Measurements from ENCODE around the gene TEN1.

TEN1 gene, protein sequence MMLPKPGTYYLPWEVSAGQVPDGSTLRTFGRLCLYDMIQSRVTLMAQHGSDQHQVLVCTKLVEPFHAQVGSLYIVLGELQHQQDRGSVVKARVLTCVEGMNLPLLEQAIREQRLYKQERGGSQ

DNA sequence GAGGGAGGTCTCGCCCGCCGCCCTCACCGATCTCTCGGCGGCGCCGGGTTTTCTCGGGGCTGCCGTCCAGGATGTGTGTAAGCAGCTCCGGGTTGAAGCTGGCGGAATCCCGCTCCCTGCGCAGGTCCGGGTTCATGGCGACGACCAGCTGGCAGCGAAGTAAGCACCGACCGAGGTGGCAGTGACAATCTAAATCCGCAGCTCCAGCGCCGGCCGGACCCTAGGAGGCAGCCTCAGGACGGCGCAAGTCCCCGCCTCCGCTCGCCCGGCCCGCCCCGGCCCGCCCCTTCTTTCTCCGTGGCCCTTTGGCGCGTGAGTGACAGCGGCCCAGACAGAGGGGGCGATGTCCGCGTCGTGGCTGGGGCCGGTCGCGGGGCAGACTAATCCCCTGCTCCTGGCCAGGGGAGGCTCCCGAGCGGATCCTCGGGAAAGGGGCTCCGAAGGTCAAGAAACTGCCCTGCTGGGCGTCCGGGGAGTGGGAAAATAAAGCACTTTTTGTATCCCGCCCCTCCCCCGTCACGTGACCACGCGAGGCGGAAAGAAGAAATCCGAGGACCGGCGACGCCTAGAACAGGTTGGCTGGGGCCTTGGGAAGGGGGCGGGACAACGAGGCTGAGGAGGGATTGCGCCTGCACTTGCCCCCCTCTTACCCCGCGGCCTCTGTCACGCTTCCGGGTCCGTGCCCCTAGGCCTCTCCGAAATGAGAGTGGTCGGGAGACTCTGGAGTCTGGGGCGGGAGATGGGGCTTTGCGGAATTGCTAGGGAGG is at the start of gene TEN1, which contains the start of gene ACOX1:
Gene TEN1 (plus strand): TSS at position 303 of the 767 bp plus-strand sequence. CDS start 6,953 bp downstream, outside the sequence.
Gene ACOX1 (minus strand): TSS at position 229 of the 767 bp plus-strand sequence. CDS start 93 bp downstream, at position 136.
- Histone ChIP-seq H3K9me3 (ENCODE audit: control insufficient read depth, low read length) (no peaks in the 10 kb centered on the region), H3K4me3 (ENCODE audit: low read length) (peak within 1 kb of the TSS; percentile 100), H3K9ac (ENCODE audit: low read length) (peak within 1 kb of the TSS; percentile 99), H3K36me3 (ENCODE audit: control insufficient read depth, insufficient read depth, low read length, severe bottlenecking) (peaks cover 19% of the 10 kb centered on the region), H3K4me1 (ENCODE audit: control insufficient read depth, insufficient read depth, low read length) (peaks cover 59% of the 10 kb centered on the region), H3K27me3 (replicated peaks; ENCODE audit: control insufficient read depth, insufficient read depth, low read length) (no peaks in the 10 kb centered on the region)
- peak; percentile 98 for DNase-seq (ENCODE audit: low read depth)

DNA sequence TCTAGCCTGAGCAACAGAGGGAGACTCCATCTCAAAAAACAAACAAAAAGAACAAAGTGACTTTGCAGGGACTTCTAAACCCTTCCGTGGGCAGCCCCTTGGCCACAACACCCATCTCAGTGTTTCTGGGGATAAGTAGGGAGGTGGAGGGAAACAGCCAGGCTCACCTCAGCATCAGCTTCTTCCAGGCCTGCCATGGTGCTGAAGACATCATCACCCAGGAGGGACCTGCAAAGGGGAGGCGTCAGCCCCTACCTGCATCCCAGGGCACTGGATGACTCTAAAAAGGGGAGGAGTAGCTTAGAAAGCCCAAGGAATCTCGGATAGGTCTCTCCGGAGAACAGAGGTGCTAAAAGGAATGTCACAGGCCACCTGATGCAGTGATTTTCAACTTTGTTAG is 48.0 kb upstream of the TEN1 start:
- Histone ChIP-seq H3K9ac (ENCODE audit: low read length) (no peak overlapping the region), H3K27me3 (replicated peaks; ENCODE audit: control insufficient read depth, insufficient read depth, low read length) (no peaks in the 10 kb centered on the region), H3K36me3 (ENCODE audit: control insufficient read depth, insufficient read depth, low read length, severe bottlenecking) (peaks cover 5% of the 10 kb centered on the region), H3K4me1 (ENCODE audit: control insufficient read depth, insufficient read depth, low read length) (no peaks in the 10 kb centered on the region), H3K4me3 (ENCODE audit: low read length) (no peak overlapping the region), H3K9me3 (ENCODE audit: control insufficient read depth, low read length) (no peaks in the 10 kb centered on the region)
- DNase-seq (ENCODE audit: low read depth), result no peak

DNA sequence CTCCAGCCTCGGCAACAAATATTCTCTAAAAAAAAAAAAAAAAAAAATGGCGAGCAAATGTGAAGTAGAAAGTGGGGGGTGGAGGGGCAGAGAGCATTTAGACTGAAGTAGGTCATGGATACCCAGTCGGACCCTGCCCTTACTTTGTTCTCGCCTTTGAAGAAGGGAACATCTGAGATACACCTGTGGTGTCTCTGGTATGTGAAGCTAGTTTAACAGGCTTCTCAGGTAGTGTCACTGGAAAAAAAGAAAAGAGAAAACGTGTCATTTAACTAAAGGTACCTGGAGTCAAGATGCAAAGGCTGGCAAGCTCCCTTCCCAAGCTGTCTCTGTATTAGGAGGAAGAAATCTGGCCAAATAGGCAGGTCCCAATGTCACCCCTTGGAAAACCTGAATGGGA is 46.2 kb upstream of the TEN1 start:
- H3K9me3 ChIP-seq (ENCODE audit: control insufficient read depth, low read length), result no peaks in the 10 kb centered on the region
- no peak overlapping the region for H3K9ac ChIP-seq (ENCODE audit: low read length)
- H3K4me1 ChIP-seq (ENCODE audit: control insufficient read depth, insufficient read depth, low read length), result no peaks in the 10 kb centered on the region
- H3K4me3 ChIP-seq (ENCODE audit: low read length), result no peak overlapping the region
- DNase-seq (ENCODE audit: low read depth), result no peak
- H3K36me3 ChIP-seq (ENCODE audit: control insufficient read depth, insufficient read depth, low read length, severe bottlenecking), result no peaks in the 10 kb centered on the region
- H3K27me3 ChIP-seq (replicated peaks; ENCODE audit: control insufficient read depth, insufficient read depth, low read length), result no peaks in the 10 kb centered on the region

DNA sequence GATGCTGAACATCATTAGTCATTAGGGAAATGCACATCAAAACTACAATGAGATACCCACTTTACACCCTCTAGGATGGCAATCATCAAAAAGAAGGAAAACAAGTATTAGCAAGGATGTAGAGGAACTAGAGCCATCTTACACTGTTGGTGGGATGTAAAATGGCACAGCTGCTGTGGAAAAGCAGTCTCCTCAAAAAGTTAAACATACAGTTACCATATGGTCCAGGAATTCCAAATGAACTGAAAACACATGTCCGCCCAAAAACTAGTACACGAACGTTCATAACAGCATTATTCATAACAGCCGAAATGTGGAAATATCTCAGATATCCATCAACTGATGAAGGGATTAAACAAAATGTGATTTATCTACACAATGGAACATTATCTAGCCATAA is 45.2 kb upstream of the TEN1 start:
- Histone ChIP-seq H3K9me3 (ENCODE audit: control insufficient read depth, low read length) (no peaks in the 10 kb centered on the region), H3K4me1 (ENCODE audit: control insufficient read depth, insufficient read depth, low read length) (no peaks in the 10 kb centered on the region), H3K9ac (ENCODE audit: low read length) (no peak overlapping the region), H3K4me3 (ENCODE audit: low read length) (no peak overlapping the region), H3K36me3 (ENCODE audit: control insufficient read depth, insufficient read depth, low read length, severe bottlenecking) (no peaks in the 10 kb centered on the region), H3K27me3 (replicated peaks; ENCODE audit: control insufficient read depth, insufficient read depth, low read length) (no peaks in the 10 kb centered on the region)
- DNase-seq (ENCODE audit: low read depth), result no peak

DNA sequence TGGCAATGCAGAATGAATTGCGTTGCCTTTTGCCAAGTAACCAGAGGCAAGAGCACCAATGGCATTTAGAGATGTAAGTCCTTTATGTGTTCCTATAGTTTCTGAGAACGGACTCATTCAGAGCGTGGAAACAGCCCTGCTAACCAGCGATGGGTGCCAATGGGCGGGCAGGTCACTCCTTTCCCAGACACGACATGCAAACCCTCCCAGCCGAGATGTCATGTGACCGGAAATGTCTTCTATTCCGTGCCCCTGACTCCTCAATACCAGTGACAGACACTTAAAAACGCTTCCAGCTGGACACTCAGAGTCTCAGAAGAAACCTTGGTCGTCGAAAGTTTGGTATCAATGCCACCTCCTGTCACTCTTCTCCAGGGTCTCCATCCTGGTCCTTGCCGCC is 41.4 kb upstream of the TEN1 start:
- Histone ChIP-seq H3K4me1 (ENCODE audit: control insufficient read depth, insufficient read depth, low read length) (peaks cover 12% of the 10 kb centered on the region), H3K36me3 (ENCODE audit: control insufficient read depth, insufficient read depth, low read length, severe bottlenecking) (peaks cover 3% of the 10 kb centered on the region), H3K9me3 (ENCODE audit: control insufficient read depth, low read length) (no peaks in the 10 kb centered on the region), H3K27me3 (replicated peaks; ENCODE audit: control insufficient read depth, insufficient read depth, low read length) (no peaks in the 10 kb centered on the region), H3K9ac (ENCODE audit: low read length) (no peak overlapping the region), H3K4me3 (ENCODE audit: low read length) (no peak overlapping the region)
- no peak for DNase-seq (ENCODE audit: low read depth)

DNA sequence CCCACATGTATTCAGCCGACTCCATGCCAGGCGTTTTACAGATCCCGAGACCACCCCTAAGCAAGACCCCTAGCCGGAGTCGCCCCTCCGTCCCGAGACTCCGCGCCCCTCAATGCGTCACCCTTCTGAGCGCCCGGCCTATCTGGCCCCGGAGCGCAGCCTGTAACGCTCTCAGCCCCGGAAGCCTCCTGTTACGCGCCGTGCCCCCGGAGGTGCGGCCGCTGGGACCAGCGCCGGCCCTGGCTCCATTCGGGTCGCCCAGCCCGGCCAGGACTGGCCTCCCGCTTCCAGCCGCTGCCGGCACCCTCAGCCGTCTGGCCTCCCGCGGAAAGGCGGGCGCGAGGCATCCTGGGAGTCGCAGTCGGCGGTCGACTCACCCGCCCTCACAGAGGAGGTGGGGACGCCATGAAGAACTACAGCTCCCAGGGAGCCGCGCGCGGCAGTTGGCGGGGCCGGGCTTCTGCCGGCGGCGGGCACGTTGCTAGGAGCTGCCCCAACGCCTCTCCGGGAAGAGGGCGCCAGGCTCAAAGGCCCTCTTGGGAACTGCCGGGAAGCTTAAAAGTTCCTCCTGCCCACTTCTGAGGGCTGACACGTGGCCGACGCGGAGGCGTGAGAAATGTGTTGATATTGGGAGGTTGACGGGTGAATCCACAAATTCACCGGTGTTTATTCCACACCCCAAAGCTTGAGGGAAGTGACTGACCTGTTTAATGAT is 38.2 kb upstream of the TEN1 start, which contains the start of gene FBF1:
Gene FBF1 (minus strand): TSS at position 316 of the 715 bp plus-strand sequence. CDS start 2,893 bp downstream, outside the sequence.
- DNase-seq (ENCODE audit: low read depth), result peak; percentile 98
- H3K9ac ChIP-seq (ENCODE audit: low read length), result peak within 1 kb of the TSS; percentile 86

DNA sequence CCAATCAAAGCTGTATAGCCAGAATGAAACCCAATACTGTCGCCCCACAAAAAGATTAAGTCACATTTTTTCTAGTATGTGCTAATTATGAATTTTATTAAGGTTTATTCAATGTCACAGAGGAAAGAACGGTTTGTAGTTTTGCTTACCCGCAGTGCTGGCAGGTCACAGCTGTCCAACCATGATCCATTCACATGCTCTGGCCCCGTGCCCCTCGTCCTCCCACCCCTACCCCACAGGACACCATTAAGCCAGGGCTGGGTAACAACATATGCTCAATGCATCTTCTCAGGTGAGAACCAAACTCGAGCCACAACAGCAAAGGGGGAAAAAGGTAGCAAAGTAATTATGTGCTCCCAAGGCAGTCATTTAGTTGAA is 37.6 kb upstream of the TEN1 start:
- Histone ChIP-seq H3K9me3 (ENCODE audit: control insufficient read depth, low read length) (no peaks in the 10 kb centered on the region), H3K27me3 (replicated peaks; ENCODE audit: control insufficient read depth, insufficient read depth, low read length) (no peaks in the 10 kb centered on the region), H3K36me3 (ENCODE audit: control insufficient read depth, insufficient read depth, low read length, severe bottlenecking) (peaks cover 40% of the 10 kb centered on the region), H3K4me1 (ENCODE audit: control insufficient read depth, insufficient read depth, low read length) (peaks cover 17% of the 10 kb centered on the region), H3K4me3 (ENCODE audit: low read length) (peak overlapping the region; percentile 85), H3K9ac (ENCODE audit: low read length) (peak overlapping the region; percentile 86)
- no peak for DNase-seq (ENCODE audit: low read depth)

More for the DNA sequence above, 38.2 kb upstream of the TEN1 start, which contains the start of gene FBF1:
- H3K4me1 ChIP-seq (ENCODE audit: control insufficient read depth, insufficient read depth, low read length), result peaks cover 12% of the 10 kb centered on the region
- H3K9me3 ChIP-seq (ENCODE audit: control insufficient read depth, low read length), result no peaks in the 10 kb centered on the region
- no peaks in the 10 kb centered on the region for H3K27me3 ChIP-seq (replicated peaks; ENCODE audit: control insufficient read depth, insufficient read depth, low read length)
- H3K36me3 ChIP-seq (ENCODE audit: control insufficient read depth, insufficient read depth, low read length, severe bottlenecking), result peaks cover 35% of the 10 kb centered on the region
- H3K4me3 ChIP-seq (ENCODE audit: low read length), result peak within 1 kb of the TSS; percentile 85

DNA sequence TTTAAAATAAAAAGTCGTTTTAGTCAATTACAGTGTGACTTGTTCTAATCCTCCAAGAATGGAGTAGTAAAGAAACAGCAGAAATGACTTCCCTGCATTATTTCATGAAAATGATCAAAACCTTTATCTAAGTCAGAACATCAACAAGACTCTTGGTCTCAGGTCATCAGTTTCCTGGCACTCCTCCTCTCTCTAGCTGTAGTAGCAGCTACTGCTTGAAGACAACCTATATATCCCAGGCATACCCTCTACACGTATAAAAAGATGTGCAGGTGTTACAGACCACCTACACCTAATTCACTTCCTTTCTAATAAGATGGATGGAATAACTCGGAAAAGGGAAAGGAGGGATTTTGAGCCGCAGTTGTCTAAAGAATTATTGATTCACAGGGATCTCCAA is 36.6 kb upstream of the TEN1 start:
- DNase-seq (ENCODE audit: low read depth), result no peak
- H3K9ac ChIP-seq (ENCODE audit: low read length), result no peak overlapping the region
- H3K27me3 ChIP-seq (replicated peaks; ENCODE audit: control insufficient read depth, insufficient read depth, low read length), result no peaks in the 10 kb centered on the region
- peaks cover 50% of the 10 kb centered on the region for H3K36me3 ChIP-seq (ENCODE audit: control insufficient read depth, insufficient read depth, low read length, severe bottlenecking)
- no peaks in the 10 kb centered on the region for H3K9me3 ChIP-seq (ENCODE audit: control insufficient read depth, low read length)
- H3K4me3 ChIP-seq (ENCODE audit: low read length), result no peak overlapping the region
- H3K4me1 ChIP-seq (ENCODE audit: control insufficient read depth, insufficient read depth, low read length), result peaks cover 22% of the 10 kb centered on the region

DNA sequence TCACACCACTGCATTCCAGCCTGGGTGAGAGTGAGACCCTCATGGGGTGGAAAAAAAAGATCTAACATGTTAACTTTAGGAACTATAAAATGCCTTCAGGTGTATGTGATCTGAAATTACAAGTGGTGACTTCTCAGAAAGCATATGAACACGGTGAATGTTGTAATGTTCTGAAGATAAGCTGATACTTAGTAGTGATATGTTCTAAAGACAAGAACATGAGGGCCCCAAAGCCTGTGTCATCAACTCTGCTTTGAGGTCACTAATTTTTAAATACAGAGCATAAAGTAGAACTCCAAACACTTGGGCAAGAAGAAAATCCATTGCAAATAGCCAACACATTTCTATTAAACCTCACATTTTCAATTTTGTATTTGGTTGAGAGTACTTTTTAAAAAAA is 35.5 kb upstream of the TEN1 start:
- no peak for DNase-seq (ENCODE audit: low read depth)
- Histone ChIP-seq H3K36me3 (ENCODE audit: control insufficient read depth, insufficient read depth, low read length, severe bottlenecking) (peaks cover 60% of the 10 kb centered on the region), H3K4me3 (ENCODE audit: low read length) (no peak overlapping the region), H3K27me3 (replicated peaks; ENCODE audit: control insufficient read depth, insufficient read depth, low read length) (no peaks in the 10 kb centered on the region), H3K4me1 (ENCODE audit: control insufficient read depth, insufficient read depth, low read length) (peaks cover 22% of the 10 kb centered on the region), H3K9me3 (ENCODE audit: control insufficient read depth, low read length) (no peaks in the 10 kb centered on the region), H3K9ac (ENCODE audit: low read length) (no peak overlapping the region)

DNA sequence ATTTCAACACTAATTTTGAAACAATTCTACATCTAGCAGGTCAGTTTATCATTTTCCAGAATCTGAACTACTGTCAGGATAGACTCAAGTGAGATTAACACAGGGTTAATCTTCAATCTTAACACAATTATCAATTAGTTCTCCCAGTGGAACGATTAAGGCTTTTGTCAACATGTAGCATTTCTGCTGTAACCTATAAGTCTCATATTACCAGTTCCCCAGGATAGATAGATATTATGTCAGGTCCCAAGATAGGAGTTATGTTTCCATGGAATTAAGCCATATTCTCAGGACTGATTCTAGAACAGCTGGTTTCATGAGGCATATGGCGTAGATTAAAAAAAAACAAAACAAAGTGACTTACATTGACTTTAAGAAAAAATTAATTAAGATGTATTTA is 33.8 kb upstream of the TEN1 start:
- H3K9me3 ChIP-seq (ENCODE audit: control insufficient read depth, low read length), result no peaks in the 10 kb centered on the region
- no peak overlapping the region for H3K4me3 ChIP-seq (ENCODE audit: low read length)

DNA sequence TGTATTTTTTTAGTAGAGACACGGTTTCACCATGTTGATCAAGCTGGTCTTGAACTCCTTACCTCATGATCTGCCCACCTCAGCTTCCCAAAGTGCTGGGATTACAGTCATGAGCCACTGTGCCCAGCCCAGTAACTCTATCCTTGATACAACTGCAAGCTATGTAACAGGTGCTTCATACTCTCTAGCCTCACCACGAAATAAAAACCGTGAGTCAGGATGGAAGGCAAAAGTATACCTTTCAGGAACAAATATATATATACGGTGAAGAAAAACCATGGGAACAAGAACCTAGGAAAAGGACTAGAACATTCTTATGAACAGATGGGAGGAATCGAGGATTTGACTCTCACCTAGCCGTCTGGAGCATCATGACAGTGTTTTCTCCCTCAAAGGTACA is 28.6 kb upstream of the TEN1 start:
- no peak overlapping the region for H3K4me3 ChIP-seq (ENCODE audit: low read length)
- DNase-seq (ENCODE audit: low read depth), result no peak
- peaks cover 93% of the 10 kb centered on the region for H3K36me3 ChIP-seq (ENCODE audit: control insufficient read depth, insufficient read depth, low read length, severe bottlenecking)
- peaks cover 10% of the 10 kb centered on the region for H3K4me1 ChIP-seq (ENCODE audit: control insufficient read depth, insufficient read depth, low read length)
- H3K27me3 ChIP-seq (replicated peaks; ENCODE audit: control insufficient read depth, insufficient read depth, low read length), result no peaks in the 10 kb centered on the region
- no peak overlapping the region for H3K9ac ChIP-seq (ENCODE audit: low read length)
- no peaks in the 10 kb centered on the region for H3K9me3 ChIP-seq (ENCODE audit: control insufficient read depth, low read length)

More for the DNA sequence above, 33.8 kb upstream of the TEN1 start:
- Histone ChIP-seq H3K4me1 (ENCODE audit: control insufficient read depth, insufficient read depth, low read length) (peaks cover 22% of the 10 kb centered on the region), H3K36me3 (ENCODE audit: control insufficient read depth, insufficient read depth, low read length, severe bottlenecking) (peaks cover 77% of the 10 kb centered on the region), H3K27me3 (replicated peaks; ENCODE audit: control insufficient read depth, insufficient read depth, low read length) (no peaks in the 10 kb centered on the region), H3K9ac (ENCODE audit: low read length) (peak overlapping the region; percentile 9)
- no peak for DNase-seq (ENCODE audit: low read depth)

Data from adipocyte (in vitro differentiated cells).